Neural progenitor cell (in vitro differentiated cells): ENCODE measurements around the gene PBOV1. TPM values are rescaled to one million over a fixed set of nuclear protein-coding genes. Genes with fewer than 3 reads are reported as not detected.

Experiments used
- DNase-seq: peaks from one replicate; pipeline ENCODE4 v3.0.0-alpha.2; 2016; ENCODE audit warnings: low spot score
- H2AFZ ChIP-seq: fragments of 200-600 bp; sonication (generic); replicated peaks from 2 replicates; pipeline ENCODE4 v1.6.1; 2016; ENCODE audit warnings: antibody characterized with exemption
- H3F3A ChIP-seq: fragments of 200-600 bp; sonication (generic); 2 replicates; pipeline ENCODE4 v1.6.1; 2016; ENCODE audit warnings: antibody characterized with exemption, low read depth
- H3K27ac ChIP-seq: fragments of 200-600 bp; sonication (generic); 2 replicates; pipeline ENCODE4 v1.5.1; 2016; ENCODE audit warnings: mild to moderate bottlenecking
- H3K27me3 ChIP-seq: fragments of 200-600 bp; sonication (generic); 2 replicates; pipeline ENCODE4 v1.6.1; 2016; ENCODE audit warnings: mild to moderate bottlenecking, moderate library complexity
- H3K36me3 ChIP-seq: fragments of 200-600 bp; sonication (generic); 2 replicates; pipeline ENCODE4 v1.5.1; 2016
- H3K4me1 ChIP-seq: fragments of 200-600 bp; sonication (generic); 2 replicates; pipeline ENCODE4 v1.6.1; 2016; ENCODE audit warnings: mixed run types
- H3K4me2 ChIP-seq: fragments of 200-600 bp; sonication (generic); 2 replicates; pipeline ENCODE4 v1.6.1; 2016
- H3K4me3 ChIP-seq: fragments of 200-600 bp; sonication (generic); 2 replicates; pipeline ENCODE4 v1.5.1; 2016
- H3K79me2 ChIP-seq: fragments of 200-600 bp; sonication (generic); 2 replicates; pipeline ENCODE4 v1.6.1; 2016; ENCODE audit warnings: low read depth
- H3K9ac ChIP-seq: fragments of 200-600 bp; sonication (generic); 2 replicates; pipeline ENCODE4 v1.6.1; 2016
- H3K9me3 ChIP-seq: fragments of 200-600 bp; sonication (generic); 2 replicates; pipeline ENCODE4 v1.5.1; 2016; ENCODE audit warnings: low read depth
- H4K20me1 ChIP-seq: fragments of 200-600 bp; sonication (generic); 2 replicates; pipeline ENCODE4 v1.6.1; 2016; ENCODE audit warnings: low read depth
- H3K27ac Mint-ChIP-seq: 3 replicates; pipeline ENCODE4 v1.8.0; 2021; ENCODE audit warnings: mixed read lengths
- H3K27me3 Mint-ChIP-seq: 2 replicates; pipeline ENCODE4 v1.8.0; 2022; ENCODE audit warnings: low read depth, mild to moderate bottlenecking, inconsistent platforms, moderate library complexity, mixed read lengths; ENCODE audit not compliant: insufficient read depth
- H3K36me3 Mint-ChIP-seq: 3 replicates; pipeline ENCODE4 v1.8.0; 2021; ENCODE audit warnings: mixed read lengths
- H3K4me1 Mint-ChIP-seq: 3 replicates; pipeline ENCODE4 v1.8.0; 2021; ENCODE audit warnings: mixed read lengths
- H3K4me3 Mint-ChIP-seq: 3 replicates; pipeline ENCODE4 v1.8.0; 2021; ENCODE audit warnings: mild to moderate bottlenecking, moderate library complexity, mixed read lengths
- H3K9me3 Mint-ChIP-seq: 3 replicates; pipeline ENCODE4 v1.8.0; 2020; ENCODE audit warnings: mixed read lengths
- EZH2 ChIP-seq: fragments of 200-600 bp; sonication (generic); IDR thresholded peaks from 2 replicates; pipeline ENCODE4 v1.6.1; 2017; ENCODE audit warnings: antibody characterized with exemption, mild to moderate bottlenecking, moderate library complexity
- EZH2phosphoT487 ChIP-seq: fragments of 200-600 bp; sonication (generic); IDR thresholded peaks from 2 replicates; pipeline ENCODE4 v1.6.1; 2017; ENCODE audit warnings: antibody characterized with exemption
- total RNA-seq: library from RNA; depleted of rRNA; stranded (reverse); fragments of >200 nt; gene quantifications from 2 replicates; pipeline ENCODE4 v1.2.3, GENCODE V29; 2015; ENCODE audit warnings: low replicate concordance
- TF ChIP-seq, protein P1 (sequence below): fragments of 200-600 bp; sonication (generic); IDR thresholded peaks from 2 replicates; pipeline ENCODE4 v1.5.1; 2017; ENCODE audit warnings: antibody characterized with exemption, mild to moderate bottlenecking

The PBOV1 gene
- total RNA-seq, 1 donor from 2014 or later = not detected

DNA sequence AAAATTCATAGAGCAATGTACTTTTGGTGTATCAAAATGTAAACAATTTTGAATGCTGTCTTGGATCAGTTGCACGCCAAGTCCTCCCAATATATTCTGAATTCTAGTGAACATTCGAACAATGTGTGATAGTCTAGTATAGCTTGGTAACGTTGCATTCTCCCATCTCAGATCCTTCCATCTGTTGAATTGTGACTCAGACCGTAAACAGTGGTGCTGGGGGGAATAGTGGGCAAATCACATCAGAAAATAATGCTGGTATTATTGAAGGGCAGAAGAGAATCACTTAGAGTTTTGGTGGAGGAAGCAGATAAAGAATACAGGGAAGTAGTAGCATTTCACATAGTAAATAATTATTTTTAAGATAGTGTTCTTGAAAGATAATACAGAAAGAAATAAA is 45.7 kb upstream of the PBOV1 start:
- Histone ChIP-seq H3K9me3 (no peaks in the 10 kb centered on the region), H3F3A (no peaks in the 10 kb centered on the region), H3K36me3 (no peaks in the 10 kb centered on the region), H3K4me2 (no peak overlapping the region), H3K9ac (no peak overlapping the region), H3K4me1 (no peaks in the 10 kb centered on the region), H4K20me1 (no peaks in the 10 kb centered on the region), H3K27ac (no peak overlapping the region), H3K27me3 (no peaks in the 10 kb centered on the region), H2AFZ (no peak overlapping the region), H3K79me2 (no peaks in the 10 kb centered on the region), H3K4me3 (no peak overlapping the region)
- Mint-ChIP-seq H3K27ac (no peak overlapping the region), H3K4me1 (peaks cover 3% of the 10 kb centered on the region), H3K4me3 (no peak overlapping the region), H3K9me3 (no peaks in the 10 kb centered on the region), H3K36me3 (no peaks in the 10 kb centered on the region), H3K27me3 (peaks cover 6% of the 10 kb centered on the region)
- DNase-seq = no peak
- no peak for TF ChIP-seq EZH2
- TF ChIP-seq EZH2phosphoT487 = no peak
- TF ChIP-seq, protein P1, sequence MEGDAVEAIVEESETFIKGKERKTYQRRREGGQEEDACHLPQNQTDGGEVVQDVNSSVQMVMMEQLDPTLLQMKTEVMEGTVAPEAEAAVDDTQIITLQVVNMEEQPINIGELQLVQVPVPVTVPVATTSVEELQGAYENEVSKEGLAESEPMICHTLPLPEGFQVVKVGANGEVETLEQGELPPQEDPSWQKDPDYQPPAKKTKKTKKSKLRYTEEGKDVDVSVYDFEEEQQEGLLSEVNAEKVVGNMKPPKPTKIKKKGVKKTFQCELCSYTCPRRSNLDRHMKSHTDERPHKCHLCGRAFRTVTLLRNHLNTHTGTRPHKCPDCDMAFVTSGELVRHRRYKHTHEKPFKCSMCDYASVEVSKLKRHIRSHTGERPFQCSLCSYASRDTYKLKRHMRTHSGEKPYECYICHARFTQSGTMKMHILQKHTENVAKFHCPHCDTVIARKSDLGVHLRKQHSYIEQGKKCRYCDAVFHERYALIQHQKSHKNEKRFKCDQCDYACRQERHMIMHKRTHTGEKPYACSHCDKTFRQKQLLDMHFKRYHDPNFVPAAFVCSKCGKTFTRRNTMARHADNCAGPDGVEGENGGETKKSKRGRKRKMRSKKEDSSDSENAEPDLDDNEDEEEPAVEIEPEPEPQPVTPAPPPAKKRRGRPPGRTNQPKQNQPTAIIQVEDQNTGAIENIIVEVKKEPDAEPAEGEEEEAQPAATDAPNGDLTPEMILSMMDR = no peak

GRCh38 chr6:138261116-138261780 is 43.0 kb upstream of the PBOV1 start:
- no peak overlapping the region for H3K4me2 ChIP-seq
- no peak overlapping the region for H3K27ac Mint-ChIP-seq
- H3F3A ChIP-seq = no peaks in the 10 kb centered on the region

GRCh38 chr6:138258991-138259390 is 40.7 kb upstream of the PBOV1 start:
- H3K4me1 Mint-ChIP-seq = peaks cover 3% of the 10 kb centered on the region
- no peak overlapping the region for H3K27ac Mint-ChIP-seq

More at GRCh38 chr6:138261116-138261780, 43.0 kb upstream of the PBOV1 start:
- no peaks in the 10 kb centered on the region for H3K27me3 ChIP-seq
- H3K9me3 ChIP-seq = no peaks in the 10 kb centered on the region
- H3K4me3 ChIP-seq = no peak overlapping the region
- H2AFZ ChIP-seq = no peak overlapping the region
- H3K27ac ChIP-seq = no peak overlapping the region
- Mint-ChIP-seq H3K4me1 (peaks cover 3% of the 10 kb centered on the region), H3K4me3 (no peak overlapping the region), H3K9me3 (no peaks in the 10 kb centered on the region), H3K27me3 (peaks cover 4% of the 10 kb centered on the region), H3K36me3 (no peaks in the 10 kb centered on the region)
- no peaks in the 10 kb centered on the region for H3K4me1 ChIP-seq
- no peaks in the 10 kb centered on the region for H4K20me1 ChIP-seq
- H3K36me3 ChIP-seq = no peaks in the 10 kb centered on the region
- no peak for DNase-seq
- H3K9ac ChIP-seq = no peak overlapping the region
- TF ChIP-seq, protein P1 = no peak
- TF ChIP-seq EZH2phosphoT487 = no peak
- no peak for TF ChIP-seq EZH2
- no peaks in the 10 kb centered on the region for H3K79me2 ChIP-seq

More at GRCh38 chr6:138258991-138259390, 40.7 kb upstream of the PBOV1 start:
- H3K4me3 Mint-ChIP-seq = no peak overlapping the region
- Histone ChIP-seq H3K36me3 (no peaks in the 10 kb centered on the region), H3K27ac (no peak overlapping the region), H3K4me3 (no peak overlapping the region), H3K79me2 (no peaks in the 10 kb centered on the region), H3K9ac (no peak overlapping the region), H3K4me1 (no peaks in the 10 kb centered on the region), H2AFZ (no peak overlapping the region), H3F3A (no peaks in the 10 kb centered on the region), H3K27me3 (no peaks in the 10 kb centered on the region), H4K20me1 (no peaks in the 10 kb centered on the region), H3K9me3 (no peaks in the 10 kb centered on the region), H3K4me2 (no peak overlapping the region)
- no peaks in the 10 kb centered on the region for H3K9me3 Mint-ChIP-seq
- TF ChIP-seq EZH2phosphoT487 = no peak
- TF ChIP-seq EZH2 = no peak
- TF ChIP-seq, protein P1 = no peak
- DNase-seq = no peak
- H3K27me3 Mint-ChIP-seq = no peaks in the 10 kb centered on the region
- H3K36me3 Mint-ChIP-seq = no peaks in the 10 kb centered on the region
